DND-41 (cell line): Measurements from ENCODE around the gene SDF2.
A peak's percentile ranks its signal among the peaks of the same experiment; 100 is the strongest.

Source experiments
- ATAC-seq: fragments of 200-7000 bp; cut with Tn5 transposase; 3 replicates; pipeline ENCODE4 v1.9.1; 2021; ENCODE audit warnings: low read depth; ENCODE audit not compliant: insufficient read depth
- DNase-seq: peaks from one replicate; pipeline ENCODE4 v3.0.0-alpha.2; 2020
- H2AFZ ChIP-seq: 2 replicates; pipeline ENCODE4 v1.6.0; 2012; ENCODE audit warnings: low read depth, low read length
- H3K27ac ChIP-seq: 2 replicates; pipeline ENCODE4 v1.5.1; 2012; ENCODE audit warnings: low read length, inconsistent platforms
- H3K27me3 ChIP-seq: fragments of 200-600 bp; sonication (generic); 2 replicates; pipeline ENCODE4 v1.6.0; 2012; ENCODE audit warnings: low read length, mild to moderate bottlenecking, inconsistent platforms; ENCODE audit not compliant: insufficient read depth, poor library complexity
- H3K36me3 ChIP-seq: 2 replicates; pipeline ENCODE4 v1.5.1; 2012; ENCODE audit warnings: low read length, inconsistent platforms; ENCODE audit not compliant: insufficient read depth
- H3K4me1 ChIP-seq: 2 replicates; pipeline ENCODE4 v1.5.1; 2012; ENCODE audit warnings: mild to moderate bottlenecking, low read length; ENCODE audit not compliant: insufficient read depth
- H3K4me2 ChIP-seq: 2 replicates; pipeline ENCODE4 v1.6.0; 2012; ENCODE audit warnings: mild to moderate bottlenecking, moderate library complexity, low read length, inconsistent platforms; ENCODE audit not compliant: insufficient read depth
- H3K4me3 ChIP-seq, 2 experiments: fragments of 200-600 bp in 1 of 2; shearing (Covaris generic) in 1 of 2; 2 replicates each; pipeline ENCODE4 v1.5.1; 2012 to 2016; ENCODE audit warnings: inconsistent platforms in 2 of 2, low read length in 2 of 2, mild to moderate bottlenecking in 2 of 2, low read depth in 1 of 2, moderate library complexity in 1 of 2
- H3K79me2 ChIP-seq: 2 replicates; pipeline ENCODE4 v1.6.0; 2012; ENCODE audit warnings: low read length, inconsistent platforms; ENCODE audit not compliant: insufficient read depth
- H3K9ac ChIP-seq: 2 replicates; pipeline ENCODE4 v1.6.0; 2012; ENCODE audit warnings: low read depth, mild to moderate bottlenecking, inconsistent platforms, low read length, moderate library complexity
- H3K9me3 ChIP-seq: 2 replicates; pipeline ENCODE4 v1.5.1; 2012; ENCODE audit warnings: low read length, moderate library complexity, mild to moderate bottlenecking, inconsistent platforms; ENCODE audit not compliant: insufficient read depth, severe bottlenecking
- H4K20me1 ChIP-seq: 2 replicates; pipeline ENCODE4 v1.6.0; 2012; ENCODE audit warnings: low read length; ENCODE audit not compliant: insufficient read depth
- CTCF ChIP-seq: IDR thresholded peaks from 2 replicates; pipeline ENCODE4 v1.5.1; 2012; ENCODE audit warnings: borderline replicate concordance, low read length, moderate library complexity, mild to moderate bottlenecking; ENCODE audit not compliant: poor library complexity, severe bottlenecking; ENCODE audit errors: extremely low read depth
- EZH2 ChIP-seq: IDR thresholded peaks from 3 replicates; pipeline ENCODE4 v1.6.1; 2012; ENCODE audit warnings: borderline replicate concordance, low read depth, mild to moderate bottlenecking, moderate library complexity, low read length, inconsistent platforms; ENCODE audit not compliant: severe bottlenecking

SDF2 gene

GRCh38 chr17:28598799-28599310 is 62.9 kb downstream of the SDF2 start, which contains the start of gene SPAG5:
TSS of gene SPAG5 (minus strand) at chr17:28599025. CDS start at chr17:28598946, 79 bp downstream.
- Histone ChIP-seq H3K79me2 (peaks cover 39% of the 10 kb centered on the region), H4K20me1 (no peaks in the 10 kb centered on the region), H2AFZ (peak within 1 kb of the TSS; percentile 97), H3K27me3 (no peaks in the 10 kb centered on the region), H3K4me2 (peak within 1 kb of the TSS; percentile 78), H3K4me3 (peak within 1 kb of the TSS; percentile 84 to 96), H3K9me3 (no peaks in the 10 kb centered on the region), H3K9ac (peak within 1 kb of the TSS; percentile 93), H3K27ac (peak within 1 kb of the TSS; percentile 93), H3K36me3 (peaks cover 27% of the 10 kb centered on the region), H3K4me1 (peaks cover 37% of the 10 kb centered on the region)
- no peak for TF ChIP-seq CTCF
- TF ChIP-seq EZH2 = no peak
- DNase-seq = peak; percentile 95
- ATAC-seq = peak; percentile 93

GRCh38 chr17:28598389-28598788 is 63.3 kb downstream of the SDF2 start:
- Histone ChIP-seq H3K4me3 (peak overlapping the region; percentile 84 to 96), H3K27me3 (no peaks in the 10 kb centered on the region), H3K9me3 (no peaks in the 10 kb centered on the region), H3K4me2 (peak overlapping the region; percentile 78), H2AFZ (peak overlapping the region; percentile 97), H3K27ac (peak overlapping the region; percentile 93), H3K79me2 (peaks cover 41% of the 10 kb centered on the region), H3K9ac (peak overlapping the region; percentile 93), H4K20me1 (no peaks in the 10 kb centered on the region), H3K4me1 (peaks cover 37% of the 10 kb centered on the region), H3K36me3 (peaks cover 28% of the 10 kb centered on the region)
- DNase-seq (no peak), ATAC-seq (peak; percentile 43)
- no peak for TF ChIP-seq CTCF
- TF ChIP-seq EZH2 = no peak
